ENCODE measurements around the gene CAPN15.

DNA sequence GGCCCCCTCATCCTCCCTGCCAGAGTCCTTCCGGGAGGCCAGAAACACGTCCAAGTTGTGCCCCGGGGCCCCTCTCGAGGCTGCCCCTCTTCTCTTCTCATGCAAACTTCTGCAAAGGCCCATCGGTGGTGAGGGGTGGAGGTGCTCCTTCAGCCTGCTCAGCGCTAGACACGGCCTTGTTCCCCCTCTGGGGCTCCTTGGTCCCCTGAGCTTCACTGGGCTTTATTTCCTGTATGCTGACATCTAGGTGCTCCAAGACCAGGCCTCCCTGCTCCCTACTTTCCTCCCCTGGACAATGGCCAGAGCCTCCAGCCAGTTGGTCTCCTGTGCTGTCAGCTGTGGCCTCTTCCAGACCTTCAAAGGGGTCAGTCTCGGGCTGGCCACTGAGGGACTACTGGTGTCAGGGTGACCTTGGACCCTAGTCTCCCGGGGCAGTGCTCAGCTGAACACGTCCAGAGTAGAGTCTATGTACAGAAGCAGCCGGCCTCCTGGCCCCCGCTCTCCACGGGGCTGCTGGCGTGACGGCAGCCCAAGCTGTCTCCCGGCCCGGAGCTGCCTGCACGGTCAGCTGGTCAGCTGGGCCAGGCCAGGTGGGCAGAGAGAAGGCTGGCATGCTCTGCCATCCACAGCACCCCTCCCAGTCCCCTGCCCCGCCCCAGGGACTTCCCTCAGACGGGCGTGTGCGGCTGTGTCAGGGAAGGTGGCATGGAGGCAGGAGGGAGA lies 30.9 kb downstream of the CAPN15 start:
- TF ChIP-seq CTCF (IDR thresholded peaks at IDR 0.05; ENCODE audit: insufficient read depth, low read length), result no peak
- no peak for TF ChIP-seq GABPA (IDR thresholded peaks at IDR 0.05; ENCODE audit: low read depth)

Data from HL-60 (cell line).